Ovary (tissue), 9 donors: ENCODE measurements around the gene SNRK. TPM values are rescaled to one million over a fixed set of nuclear protein-coding genes. Genes with fewer than 3 reads are reported as not detected.

Source experiments
- DNase-seq, 5 donors: peaks; one replicate each; pipeline ENCODE4 v3.0.0-alpha.2; 2019 to 2020
- H3K27ac ChIP-seq, 2 donors: fragments of 200-600 bp; one replicate each; pipeline versions ENCODE4 v1.5.1 to v1.8.0; 2019 to 2022
- H3K27me3 ChIP-seq: fragments of 200-600 bp; one replicate; pipeline ENCODE4 v1.8.0; 2022
- H3K36me3 ChIP-seq: fragments of 200-600 bp; sonication (generic); one replicate; pipeline ENCODE4 v1.5.1; 2019
- H3K4me1 ChIP-seq: one replicate; pipeline ENCODE4 v1.8.1; 2013; ENCODE audit warnings: mild to moderate bottlenecking, moderate library complexity; ENCODE audit not compliant: insufficient read depth
- H3K4me3 ChIP-seq: fragments of 200-600 bp; sonication (generic); one replicate; pipeline ENCODE4 v1.5.1; 2017
- H3K9me3 ChIP-seq, 2 donors: fragments of 200-600 bp in 1 of 2; sonication (generic) in 1 of 2; one replicate each; pipeline versions ENCODE4 v1.5.1 to v1.8.1; 2013 to 2019; ENCODE audit warnings: mild to moderate bottlenecking in 1 of 2, moderate library complexity in 1 of 2
- EP300 ChIP-seq: sonication (generic); formaldehyde crosslinking; IDR thresholded peaks from one replicate; pipeline ENCODE4 v1.6.1; 2017; ENCODE audit warnings: antibody characterized with exemption
- POLR2A ChIP-seq: fragments of 450-650 bp; IDR thresholded peaks from one replicate; pipeline ENCODE4 v1.6.1; 2017; ENCODE audit warnings: antibody characterized with exemption, mild to moderate bottlenecking, moderate library complexity
- WGBS, 3 donors: extraction: QIAGEN DNeasy Blood & Tissue Kit in 1 of 3; methylation state at CpG; one replicate each; pipeline versions ENCODE4 v1.1.5 to v1.1.7; 2013 to 2017; 5-methylcytosine and 5-hydroxymethylcytosine counted together
- intact Hi-C, 4 donors: fragments of 100-400 bp; cut with DNase I; formaldehyde crosslinking; loops; one replicate each; pipeline versions ENCODE4 v1.11.0 to v1.15.1; 2022 to 2023
- polyA plus RNA-seq, 2 donors: library from polyadenylated mRNA; stranded (reverse); fragments of 200-250 nt in 1 of 2; fragments of 350-450 nt in 1 of 2; fragmentation: Illumina TruSeq in 1 of 2; extraction: RNeasy Lipid Tissue Mini Kit (QIAGEN cat#74804) in 1 of 2; gene quantifications; one replicate each; pipeline ENCODE4 v1.2.3, GENCODE V29; 2013 to 2014
- total RNA-seq, 7 donors: library from RNA; depleted of rRNA in 2 of 7; stranded (reverse); fragments of >200 nt in 2 of 7; fragmentation: NEBNext Ultra II Directional in 3 of 7; extraction: Animal tissue kit (Norgen Biotek cat#: 25700) in 3 of 7; gene quantifications; one replicate each; pipeline versions ENCODE4 v1.1.0 to v1.2.4, GENCODE V29; 2016 to 2023
- TF ChIP-seq, protein P1 (sequence below), 3 donors: fragments of 450-650 bp in 2 of 3; fragments of 200-600 bp in 1 of 3; IDR thresholded peaks; one replicate each; pipeline versions ENCODE4 v1.5.1 to v1.8.0; 2016 to 2022; ENCODE audit warnings: antibody characterized with exemption in 3 of 3, mild to moderate bottlenecking in 1 of 3
- donor health status: DM: no; HTN: no; CAD: no; lungs with moderate emphysema.
- donor health status: DM: no; HTN: no; CAD: no.
- donor health status: Bipolar disorder and iron deficiency.
- donor health status: DM: yes; HTN: yes; CAD: no.
- donor health status: DM: no; HTN: no; CAD: no.
- donor health status: DM: yes; HTN: yes; CAD: no.

Gene SNRK
- total and polyA plus RNA-seq, 9 donors, result 19.0 to 52.1 (median 28.9) TPM

DNA sequence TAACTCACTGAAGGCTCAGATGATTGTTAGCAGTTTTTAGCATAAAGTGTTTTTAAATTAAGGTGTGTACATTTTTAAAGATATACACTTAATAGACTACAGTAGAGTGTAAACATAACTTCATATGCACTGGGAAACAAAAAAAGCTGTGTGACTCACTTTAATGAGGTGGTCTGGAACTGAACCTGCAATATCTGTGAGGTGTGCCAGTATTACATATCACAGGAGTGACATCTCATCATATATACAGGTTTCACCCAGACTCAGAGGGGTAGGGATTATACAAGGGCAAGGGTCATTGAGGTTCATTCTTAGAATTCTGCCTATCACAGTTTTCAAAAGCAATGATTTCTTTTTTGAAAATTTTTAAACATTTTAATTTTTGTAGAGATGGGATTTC lies 7.3 kb upstream of the SNRK start:
- no peaks in the 10 kb centered on the region for H3K9me3 ChIP-seq
- H3K4me1 ChIP-seq, result no peaks in the 10 kb centered on the region
- H3K4me3 ChIP-seq, result no peak overlapping the region
- no peaks in the 10 kb centered on the region for H3K36me3 ChIP-seq
- no peak overlapping the region for H3K27ac ChIP-seq
- no peak for DNase-seq
- intact Hi-C loops, result no loop called here
- no peak for TF ChIP-seq POLR2A
- TF ChIP-seq, protein P1, sequence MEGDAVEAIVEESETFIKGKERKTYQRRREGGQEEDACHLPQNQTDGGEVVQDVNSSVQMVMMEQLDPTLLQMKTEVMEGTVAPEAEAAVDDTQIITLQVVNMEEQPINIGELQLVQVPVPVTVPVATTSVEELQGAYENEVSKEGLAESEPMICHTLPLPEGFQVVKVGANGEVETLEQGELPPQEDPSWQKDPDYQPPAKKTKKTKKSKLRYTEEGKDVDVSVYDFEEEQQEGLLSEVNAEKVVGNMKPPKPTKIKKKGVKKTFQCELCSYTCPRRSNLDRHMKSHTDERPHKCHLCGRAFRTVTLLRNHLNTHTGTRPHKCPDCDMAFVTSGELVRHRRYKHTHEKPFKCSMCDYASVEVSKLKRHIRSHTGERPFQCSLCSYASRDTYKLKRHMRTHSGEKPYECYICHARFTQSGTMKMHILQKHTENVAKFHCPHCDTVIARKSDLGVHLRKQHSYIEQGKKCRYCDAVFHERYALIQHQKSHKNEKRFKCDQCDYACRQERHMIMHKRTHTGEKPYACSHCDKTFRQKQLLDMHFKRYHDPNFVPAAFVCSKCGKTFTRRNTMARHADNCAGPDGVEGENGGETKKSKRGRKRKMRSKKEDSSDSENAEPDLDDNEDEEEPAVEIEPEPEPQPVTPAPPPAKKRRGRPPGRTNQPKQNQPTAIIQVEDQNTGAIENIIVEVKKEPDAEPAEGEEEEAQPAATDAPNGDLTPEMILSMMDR (IDR thresholded peaks at IDR 0.05), result no peak
- no peak for TF ChIP-seq EP300
- no peaks in the 10 kb centered on the region for H3K27me3 ChIP-seq

DNA sequence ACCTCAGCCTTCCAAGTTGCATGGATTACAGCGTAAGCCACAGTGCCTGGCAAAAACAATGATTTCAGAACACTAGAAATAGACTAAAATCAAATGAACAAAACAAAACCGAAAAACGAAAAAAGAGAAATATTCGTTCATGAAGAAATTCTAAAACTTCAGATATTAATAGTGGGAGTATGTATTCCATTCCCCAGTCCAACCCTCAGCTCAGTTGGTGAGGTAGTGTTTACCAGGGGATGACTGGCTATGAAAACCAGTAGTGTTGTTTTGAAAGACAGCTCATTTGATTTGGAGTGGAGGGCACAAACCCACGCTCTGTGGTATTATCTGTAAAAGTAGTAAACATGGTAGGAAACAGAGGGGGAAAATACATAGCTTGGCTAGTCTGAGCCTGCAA lies 6.8 kb upstream of the SNRK start:
- WGBS, 3 donors, result 84 to 89% (median 87%) methylated on average over 5 of the region's 5 CpGs
- no peak overlapping the region for H3K27ac ChIP-seq
- no peak for TF ChIP-seq EP300
- no peak for TF ChIP-seq POLR2A
- TF ChIP-seq, protein P1 (IDR thresholded peaks at IDR 0.05), result no peak
- no peaks in the 10 kb centered on the region for H3K36me3 ChIP-seq
- H3K9me3 ChIP-seq, result no peaks in the 10 kb centered on the region
- H3K4me1 ChIP-seq, result no peaks in the 10 kb centered on the region
- no peak overlapping the region for H3K4me3 ChIP-seq
- intact Hi-C loops, result no loop called here
- no peak for DNase-seq
- H3K27me3 ChIP-seq, result no peaks in the 10 kb centered on the region

DNA sequence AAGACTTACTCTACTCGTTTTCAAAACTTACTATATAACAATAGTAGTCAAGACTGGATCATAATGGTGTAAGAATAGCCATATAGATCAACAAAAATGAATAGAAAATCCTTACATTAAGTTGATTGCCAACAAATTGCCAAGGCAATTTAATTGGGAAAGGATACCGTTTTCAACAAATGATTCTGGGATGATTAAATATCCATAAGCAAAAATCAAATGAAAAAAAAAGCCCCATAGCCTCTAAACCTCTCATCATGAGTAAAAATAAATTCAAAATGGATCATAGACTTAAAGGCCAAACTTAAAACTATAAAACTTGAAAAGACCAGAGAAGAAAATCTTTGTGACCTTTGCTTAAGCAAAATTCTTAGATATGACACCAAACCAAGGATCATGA lies 5.3 kb upstream of the SNRK start:
- Histone ChIP-seq H3K27me3 (no peaks in the 10 kb centered on the region), H3K9me3 (no peaks in the 10 kb centered on the region), H3K4me3 (no peak overlapping the region), H3K36me3 (no peaks in the 10 kb centered on the region), H3K27ac (no peak overlapping the region), H3K4me1 (no peaks in the 10 kb centered on the region)
- TF ChIP-seq POLR2A, result no peak
- TF ChIP-seq, protein P1 (IDR thresholded peaks at IDR 0.05), result no peak
- TF ChIP-seq EP300, result no peak
- DNase-seq, result no peak
- 66 to 74% (median 70%) methylated on average over 2 of the region's 2 CpGs for WGBS, 3 donors
- intact Hi-C loops, result no loop called here

DNA sequence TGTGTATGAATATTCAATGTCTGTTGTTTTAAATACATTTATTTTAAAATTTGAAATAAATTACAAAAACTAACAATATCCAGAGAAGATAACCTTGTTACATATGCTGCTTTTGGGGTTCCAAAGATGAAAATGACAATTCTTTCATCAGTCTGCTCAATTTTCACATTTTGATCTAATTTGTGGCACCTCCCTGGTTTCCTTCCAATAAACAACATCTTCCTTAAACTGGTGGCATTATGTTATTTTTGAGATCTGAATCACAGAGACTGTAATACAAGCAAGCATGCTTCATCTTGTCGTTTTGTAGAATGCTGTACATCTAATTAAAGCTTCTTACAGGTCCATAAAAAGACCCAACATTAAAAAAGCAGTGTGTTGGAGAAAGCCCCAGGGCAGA lies 2.2 kb upstream of the SNRK start:
- no peak for DNase-seq
- H3K4me3 ChIP-seq, result no peak overlapping the region
- intact Hi-C loops, result no loop called here
- H3K9me3 ChIP-seq, result no peaks in the 10 kb centered on the region
- no peaks in the 10 kb centered on the region for H3K36me3 ChIP-seq
- peaks cover 6% of the 10 kb centered on the region for H3K4me1 ChIP-seq
- TF ChIP-seq POLR2A (no peak), EP300 (no peak)
- TF ChIP-seq, protein P1 (IDR thresholded peaks at IDR 0.05), result no peak
- H3K27me3 ChIP-seq, result no peaks in the 10 kb centered on the region
- 46 to 67% (median 54%) methylated on average over 1 of the region's 1 CpG for WGBS, 3 donors
- no peak overlapping the region for H3K27ac ChIP-seq

DNA sequence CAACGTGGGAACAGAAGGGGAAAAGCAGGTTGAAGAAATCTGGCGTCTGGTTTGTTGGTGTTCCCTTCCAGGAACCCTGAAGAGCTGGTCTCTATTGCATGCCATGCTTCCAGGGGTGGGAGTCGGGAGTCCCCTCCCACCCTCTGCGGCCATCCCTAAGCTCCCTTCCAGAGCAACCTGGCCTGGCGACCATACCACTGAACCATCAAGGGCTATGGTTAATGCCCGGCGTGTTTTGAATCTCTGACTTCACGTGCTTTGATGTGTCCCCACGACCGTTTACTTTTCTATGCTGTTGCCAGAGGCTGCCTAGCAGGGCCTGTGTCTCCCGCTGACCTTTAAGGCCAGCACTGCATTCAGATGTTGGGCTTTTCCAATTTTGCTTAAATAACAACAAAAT lies 696 bp upstream of the SNRK start:
- TF ChIP-seq POLR2A (no peak), EP300 (no peak)
- TF ChIP-seq, protein P1 (IDR thresholded peaks at IDR 0.05), result no peak
- H3K9me3 ChIP-seq, result no peaks in the 10 kb centered on the region
- H3K27ac ChIP-seq, result peak overlapping the region in 1 of 2 donors; percentile 91
- intact Hi-C loops, result no loop called here
- H3K4me1 ChIP-seq, result peaks cover 10% of the 10 kb centered on the region
- peak overlapping the region; percentile 60 for H3K4me3 ChIP-seq
- DNase-seq, result peak; percentile 17 to 42 (median 31)
- 57 to 59% (median 58%) methylated on average over 11 of the region's 11 CpGs for WGBS, 3 donors
- no peaks in the 10 kb centered on the region for H3K27me3 ChIP-seq
- H3K36me3 ChIP-seq, result no peaks in the 10 kb centered on the region
